NCI-H748 (cell line): Measurements from ENCODE around the gene SNAPIN.
A peak's percentile ranks its signal among the peaks of the same experiment; 100 is the strongest.

ENCODE experiments used
- DNase-seq: peaks from one replicate; lab custom pipeline; 2025; ENCODE audit not compliant: unreplicated experiment; lab: John Stamatoyannopoulos, UW

SNAPIN gene

DNA sequence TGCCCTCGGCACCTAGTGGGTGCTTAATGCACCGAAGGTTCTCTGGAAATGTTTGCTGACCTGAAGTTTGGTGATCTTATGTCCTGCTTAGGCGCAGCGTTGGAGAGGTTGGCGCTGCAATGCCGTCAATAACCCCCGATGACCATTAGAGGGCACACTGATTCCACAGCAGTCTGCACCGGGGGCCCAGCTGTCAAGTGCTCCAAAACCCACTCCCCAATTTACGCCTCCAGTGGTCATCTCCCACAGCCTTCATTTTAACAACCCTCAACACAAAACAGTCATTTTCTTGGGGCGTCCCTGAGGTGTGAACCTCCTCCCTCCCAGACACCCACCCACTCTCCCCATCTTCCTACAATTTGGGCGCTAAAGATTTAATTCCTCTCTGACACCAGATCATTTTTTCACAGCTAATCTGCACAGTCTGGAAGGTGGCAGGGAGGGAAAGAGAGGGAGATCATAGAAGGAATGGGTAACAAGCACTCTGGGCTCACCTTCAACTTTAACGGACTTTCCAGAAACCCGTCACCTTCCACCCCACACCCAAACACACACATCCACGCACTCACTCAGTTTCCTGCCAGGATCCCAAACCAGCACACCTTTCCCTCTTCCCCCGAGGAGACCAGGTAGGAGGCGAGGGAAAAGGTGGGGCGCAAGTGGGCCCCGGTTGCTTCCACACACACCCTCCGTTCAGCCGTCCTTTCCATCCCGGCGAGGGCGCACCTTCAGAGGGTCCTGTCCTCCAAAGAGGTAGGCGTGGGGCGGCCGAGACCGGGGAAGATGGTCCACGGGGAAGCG is 19.4 kb downstream of the SNAPIN start:
- peak; percentile 59 for DNase-seq

DNA sequence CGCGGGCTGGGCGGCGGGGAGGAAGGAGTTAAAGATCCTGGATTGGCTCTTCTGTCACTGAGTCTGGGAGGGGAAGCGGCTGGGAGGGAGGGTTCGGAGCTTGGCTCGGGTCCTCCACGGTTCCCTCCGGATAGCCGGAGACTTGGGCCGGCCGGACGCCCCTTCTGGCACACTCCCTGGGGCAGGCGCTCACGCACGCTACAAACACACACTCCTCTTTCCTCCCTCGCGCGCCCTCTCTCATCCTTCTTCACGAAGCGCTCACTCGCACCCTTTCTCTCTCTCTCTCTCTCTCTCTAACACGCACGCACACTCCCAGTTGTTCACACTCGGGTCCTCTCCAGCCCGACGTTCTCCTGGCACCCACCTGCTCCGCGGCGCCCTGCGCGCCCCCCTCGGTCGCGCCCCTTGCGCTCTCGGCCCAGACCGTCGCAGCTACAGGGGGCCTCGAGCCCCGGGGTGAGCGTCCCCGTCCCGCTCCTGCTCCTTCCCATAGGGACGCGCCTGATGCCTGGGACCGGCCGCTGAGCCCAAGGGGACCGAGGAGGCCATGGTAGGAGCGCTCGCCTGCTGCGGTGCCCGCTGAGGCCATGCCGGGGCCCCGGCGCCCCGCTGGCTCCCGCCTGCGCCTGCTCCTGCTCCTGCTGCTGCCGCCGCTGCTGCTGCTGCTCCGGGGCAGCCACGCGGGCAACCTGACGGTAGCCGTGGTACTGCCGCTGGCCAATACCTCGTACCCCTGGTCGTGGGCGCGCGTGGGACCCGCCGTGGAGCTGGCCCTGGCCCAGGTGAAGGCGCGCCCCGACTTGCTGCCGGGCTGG is 20.2 kb downstream of the SNAPIN start, which contains the start of gene NPR1:
Gene NPR1 (plus strand): TSS at position 170 of the 818 bp plus-strand sequence. CDS start 421 bp downstream, at position 591.
- peak; percentile 52 for DNase-seq

DNA sequence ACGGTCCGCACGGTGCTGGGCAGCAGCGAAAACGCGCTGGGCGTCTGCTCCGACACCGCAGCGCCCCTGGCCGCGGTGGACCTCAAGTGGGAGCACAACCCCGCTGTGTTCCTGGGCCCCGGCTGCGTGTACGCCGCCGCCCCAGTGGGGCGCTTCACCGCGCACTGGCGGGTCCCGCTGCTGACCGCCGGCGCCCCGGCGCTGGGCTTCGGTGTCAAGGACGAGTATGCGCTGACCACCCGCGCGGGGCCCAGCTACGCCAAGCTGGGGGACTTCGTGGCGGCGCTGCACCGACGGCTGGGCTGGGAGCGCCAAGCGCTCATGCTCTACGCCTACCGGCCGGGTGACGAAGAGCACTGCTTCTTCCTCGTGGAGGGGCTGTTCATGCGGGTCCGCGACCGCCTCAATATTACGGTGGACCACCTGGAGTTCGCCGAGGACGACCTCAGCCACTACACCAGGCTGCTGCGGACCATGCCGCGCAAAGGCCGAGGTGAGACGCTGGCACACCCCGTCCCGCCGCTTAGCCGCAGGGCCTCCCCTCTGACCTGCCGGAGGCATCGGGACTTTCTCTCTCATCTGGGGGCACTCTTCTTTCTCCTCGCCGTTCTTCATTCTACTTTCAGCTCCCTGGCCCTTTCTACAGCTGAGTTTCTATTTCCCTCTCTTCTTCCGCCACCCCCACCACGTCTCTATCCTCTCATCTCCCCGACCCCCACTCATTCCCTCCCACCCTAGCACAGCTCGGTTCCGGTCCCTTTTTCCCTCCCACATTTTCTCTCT is 21.0 kb downstream of the SNAPIN start:
- peak; percentile 55 for DNase-seq

DNA sequence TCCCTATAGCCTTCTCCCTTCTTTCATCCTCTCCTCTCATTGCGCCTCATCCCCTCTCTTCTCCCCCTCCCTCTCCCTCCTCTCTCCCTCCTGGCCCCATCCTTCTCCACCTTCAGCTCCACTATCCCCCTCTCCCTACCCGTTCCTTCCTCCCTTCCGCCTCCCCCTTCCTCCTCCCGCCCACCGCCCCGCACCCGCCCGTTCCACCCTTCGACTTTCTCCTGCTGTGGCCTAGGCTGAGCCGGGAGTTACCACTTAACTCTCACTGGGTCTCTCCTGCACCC is 21.6 kb downstream of the SNAPIN start:
- no peak for DNase-seq

GRCh38 chr1:153682730-153683129 is 24.2 kb downstream of the SNAPIN start:
- no peak for DNase-seq

DNA sequence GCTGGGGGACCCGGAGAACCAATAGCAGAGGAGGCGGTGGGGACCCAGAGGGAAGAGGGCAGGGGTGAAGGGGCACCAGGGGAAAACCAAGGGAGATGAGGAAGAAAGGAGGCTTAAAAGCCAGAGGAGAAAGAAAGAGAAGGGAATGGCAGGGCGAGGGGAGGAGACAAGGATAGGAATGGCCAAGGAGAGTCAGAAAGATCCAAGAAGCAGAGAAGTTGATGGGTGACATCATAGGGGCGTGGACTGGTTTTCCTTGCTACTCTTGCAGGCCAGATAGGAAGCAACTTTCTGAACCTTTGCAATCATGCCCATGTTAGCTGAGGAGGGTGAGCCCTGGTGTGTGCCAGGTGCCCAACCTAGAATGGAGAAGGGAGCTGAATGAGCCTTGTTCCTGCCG is 25.4 kb downstream of the SNAPIN start:
- DNase-seq = no peak

- DNase-seq = no peak
Measured at GRCh38 chr1:153684892-153685291, 26.4 kb downstream of the SNAPIN start.

DNA sequence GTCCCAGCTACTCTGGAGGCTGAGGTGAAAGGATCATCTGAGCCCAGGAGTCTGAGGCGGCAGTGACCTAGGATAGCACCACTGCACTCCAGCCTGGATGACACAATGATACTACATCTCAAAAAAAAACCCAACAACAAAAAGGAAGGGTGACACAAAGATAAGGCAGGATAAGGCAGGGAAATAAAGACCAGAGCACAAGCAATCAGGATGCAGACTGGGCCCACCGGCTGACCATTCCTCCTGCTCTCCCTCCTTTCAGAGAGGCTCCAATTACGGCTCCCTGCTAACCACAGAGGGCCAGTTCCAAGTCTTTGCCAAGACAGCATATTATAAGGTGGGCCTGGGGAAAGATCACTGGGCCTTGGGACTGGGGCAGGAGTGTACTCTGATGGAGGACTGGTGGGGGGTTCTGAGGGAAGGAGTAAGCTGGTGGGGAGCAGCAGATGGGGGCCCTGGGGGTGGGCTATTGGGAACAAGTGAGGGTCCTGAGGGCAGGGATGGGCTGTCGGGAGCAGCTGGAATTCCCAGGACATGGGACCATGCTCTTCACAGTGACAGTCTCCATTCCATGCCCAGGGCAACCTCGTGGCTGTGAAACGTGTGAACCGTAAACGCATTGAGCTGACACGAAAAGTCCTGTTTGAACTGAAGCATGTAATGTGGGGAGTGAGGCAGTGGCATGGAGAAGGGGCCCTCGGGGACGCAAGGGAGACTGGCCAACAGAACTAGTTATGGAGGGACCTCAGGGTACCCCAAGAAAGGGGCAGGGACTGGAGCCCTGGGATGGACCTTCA is 27.2 kb downstream of the SNAPIN start:
- DNase-seq = no peak

DNA sequence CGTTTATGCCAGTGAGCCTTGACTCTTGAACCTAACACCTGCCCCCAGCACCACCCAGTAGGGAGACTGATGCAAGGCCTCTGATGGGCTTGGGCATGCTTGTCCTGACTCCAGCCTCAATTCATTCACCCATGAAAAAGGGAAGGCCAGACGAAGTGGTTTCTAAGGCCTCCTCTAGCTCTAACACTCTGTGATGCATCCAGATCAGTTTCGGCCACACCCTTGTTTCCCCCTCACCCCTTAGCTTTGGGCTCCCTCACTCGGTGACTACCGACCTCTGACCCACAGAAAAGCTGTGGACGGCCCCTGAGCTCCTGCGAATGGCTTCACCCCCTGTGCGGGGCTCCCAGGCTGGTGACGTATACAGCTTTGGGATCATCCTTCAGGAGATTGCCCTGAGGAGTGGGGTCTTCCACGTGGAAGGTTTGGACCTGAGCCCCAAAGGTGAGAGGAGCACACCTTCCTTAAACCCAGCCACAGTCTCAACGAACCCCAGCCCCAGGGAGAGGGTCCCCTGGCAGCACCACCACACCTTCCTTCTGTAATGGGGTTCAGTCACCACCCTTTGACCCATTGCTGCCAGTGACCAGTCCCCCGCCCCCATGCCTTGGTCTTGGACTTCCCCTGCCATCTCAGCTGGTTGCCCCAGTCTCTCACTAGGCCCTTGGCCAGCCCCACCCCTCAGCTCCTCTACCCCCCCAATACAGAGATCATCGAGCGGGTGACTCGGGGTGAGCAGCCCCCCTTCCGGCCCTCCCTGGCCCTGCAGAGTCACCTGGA is 29.0 kb downstream of the SNAPIN start:
- no peak for DNase-seq

DNA sequence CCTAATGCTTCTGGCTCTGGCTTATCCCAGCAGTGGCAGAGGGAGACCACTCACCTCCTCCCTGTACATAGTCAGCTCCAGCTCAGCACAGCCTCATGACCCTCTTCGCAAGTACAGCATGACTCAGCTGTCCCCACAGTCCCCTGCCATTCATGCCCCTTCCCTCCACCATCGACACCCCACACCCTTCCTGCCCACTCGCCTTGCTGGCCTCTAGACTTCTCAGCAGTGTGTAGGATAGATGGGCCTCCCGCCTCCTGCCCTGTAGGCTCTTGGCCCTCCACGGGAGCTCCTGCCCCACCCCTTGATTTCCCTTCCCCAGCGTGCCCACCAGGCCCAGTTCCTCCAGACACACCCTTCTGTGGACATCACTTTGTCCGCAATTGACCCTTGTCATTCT is 29.8 kb downstream of the SNAPIN start:
- DNase-seq = no peak

GRCh38 chr1:153688736-153689328 is 30.3 kb downstream of the SNAPIN start:
- no peak for DNase-seq

- no peak for DNase-seq
Measured at GRCh38 chr1:153693466-153693865, 35.0 kb downstream of the SNAPIN start.

DNA sequence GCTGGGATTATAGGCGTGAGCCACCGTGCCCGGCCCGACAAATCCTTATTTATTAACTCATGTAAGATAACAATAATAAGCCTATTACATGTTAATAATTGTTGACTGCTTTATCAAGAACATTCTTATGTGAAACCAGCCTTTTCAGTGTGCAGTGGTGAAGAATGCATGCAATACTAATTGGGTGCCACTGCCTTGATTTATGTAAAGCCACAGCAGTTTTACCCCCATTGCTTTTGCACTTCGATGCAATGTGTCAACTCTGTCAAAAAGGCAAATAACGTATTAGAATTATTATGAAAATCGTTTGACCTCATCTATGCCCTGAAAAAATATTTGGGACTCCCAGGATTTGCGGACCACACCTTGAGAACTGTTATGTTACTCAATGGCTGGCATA is 38.2 kb downstream of the SNAPIN start:
- no peak for DNase-seq

GRCh38 chr1:153697191-153698019 is 38.9 kb downstream of the SNAPIN start:
- no peak for DNase-seq

DNA sequence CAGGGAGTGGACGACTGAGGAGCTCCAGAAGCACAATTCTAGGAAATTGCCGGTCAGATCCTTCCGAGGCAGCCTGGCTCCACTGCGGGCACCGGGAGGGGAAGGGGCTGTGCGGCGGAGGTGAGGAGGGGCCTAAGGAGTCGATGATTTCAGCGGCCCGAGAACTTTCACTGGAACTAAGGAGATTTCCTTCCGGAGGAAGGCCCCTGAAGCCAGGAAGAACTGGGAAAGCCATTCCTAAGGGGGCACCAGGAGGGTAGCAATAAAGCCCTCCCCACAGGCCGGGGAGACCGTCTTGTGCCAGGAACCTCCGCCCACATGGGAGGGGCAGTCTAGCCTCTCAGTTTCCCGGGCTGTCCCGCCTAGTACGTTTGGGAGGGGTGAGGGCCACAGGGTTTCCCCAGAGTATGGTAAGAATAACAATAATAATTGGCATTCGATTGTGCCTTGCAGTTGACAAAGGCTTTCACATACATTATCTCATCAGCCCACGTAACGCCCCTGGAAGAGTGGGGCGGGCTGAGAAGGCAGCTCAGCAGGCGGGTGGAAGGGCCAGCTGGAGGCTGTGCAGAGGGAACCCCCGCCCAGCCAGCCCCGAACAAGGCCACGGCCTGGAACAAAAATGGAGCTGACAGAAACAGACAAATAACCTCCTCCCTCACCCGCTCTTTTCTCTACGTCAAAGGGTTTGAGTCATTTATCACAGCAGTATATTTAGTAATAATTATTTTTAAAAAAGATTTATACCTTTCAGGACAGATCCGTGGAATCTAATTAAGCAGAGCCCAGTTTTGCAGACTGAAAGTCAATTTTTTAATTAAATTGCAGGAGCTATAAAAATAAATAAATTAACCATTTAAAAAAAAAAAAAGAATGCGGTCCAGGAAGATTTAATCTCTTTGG is 39.8 kb downstream of the SNAPIN start:
- DNase-seq = no peak

GRCh38 chr1:153698923-153699714 is 40.6 kb downstream of the SNAPIN start:
- DNase-seq = no peak

DNA sequence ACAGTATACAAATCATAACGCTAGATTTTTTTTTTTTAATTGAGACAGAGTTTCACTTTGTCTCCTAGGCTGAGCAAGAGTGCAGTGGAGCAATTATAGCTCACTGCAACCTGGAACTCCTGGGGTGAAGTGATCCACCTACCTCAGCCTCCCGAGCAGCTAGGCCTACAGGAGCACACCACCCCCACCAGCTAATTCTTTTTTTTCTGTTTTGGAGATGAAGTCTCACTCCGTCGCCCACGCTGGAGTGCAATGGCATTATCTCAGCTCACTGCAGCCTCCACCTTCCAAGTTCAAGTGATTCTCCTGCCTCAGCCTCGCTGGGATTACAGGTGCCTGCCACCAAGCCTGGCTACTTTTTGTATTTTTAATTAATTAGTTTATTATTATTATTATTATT is 41.3 kb downstream of the SNAPIN start:
- DNase-seq = no peak
